GM23338 (cell line): ENCODE data around the gene INPP5A. TPM values are rescaled to one million over a fixed set of nuclear protein-coding genes. Genes with fewer than 3 reads are reported as not detected.

Source experiments
- ATAC-seq: fragments of 200-7000 bp; cut with Tn5 transposase; 3 replicates; pipeline ENCODE4 v1.9.1; 2020
- DNase-seq: peaks from one replicate; pipeline ENCODE4 v3.0.0-alpha.2; 2015; ENCODE audit warnings: low spot score
- H2AFZ ChIP-seq: fragments of 200-600 bp; sonication (generic); 2 replicates; pipeline ENCODE4 v1.8.0; 2016; ENCODE audit warnings: antibody characterized with exemption, mild to moderate bottlenecking, moderate library complexity
- H3F3A ChIP-seq: fragments of 200-600 bp; sonication (generic); replicated peaks from 2 replicates; pipeline ENCODE4 v1.8.0; 2017; ENCODE audit warnings: antibody characterized with exemption, mixed run types, low read depth
- H3K27ac ChIP-seq: fragments of 200-600 bp; sonication (generic); 2 replicates; pipeline ENCODE4 v1.6.1; 2016; ENCODE audit warnings: low read depth
- H3K27me3 ChIP-seq: fragments of 200-600 bp; sonication (generic); 2 replicates; pipeline ENCODE4 v1.8.0; 2016; ENCODE audit warnings: mild to moderate bottlenecking, mixed run types, moderate library complexity; ENCODE audit not compliant: insufficient read depth
- H3K36me3 ChIP-seq: fragments of 200-600 bp; sonication (generic); 2 replicates; pipeline ENCODE4 v1.8.0; 2016; ENCODE audit warnings: mild to moderate bottlenecking; ENCODE audit not compliant: insufficient read depth
- H3K4me1 ChIP-seq: fragments of 200-600 bp; sonication (generic); 2 replicates; pipeline ENCODE4 v1.8.0; 2016; ENCODE audit warnings: mild to moderate bottlenecking, moderate library complexity; ENCODE audit not compliant: insufficient read depth
- H3K4me2 ChIP-seq: fragments of 200-600 bp; sonication (generic); 2 replicates; pipeline ENCODE4 v1.7.1; 2017; ENCODE audit warnings: mixed run types
- H3K4me3 ChIP-seq: fragments of 200-600 bp; sonication (generic); 2 replicates; pipeline ENCODE4 v1.6.1; 2016; ENCODE audit warnings: mixed run types
- H3K79me2 ChIP-seq: fragments of 200-600 bp; sonication (generic); replicated peaks from 2 replicates; pipeline ENCODE4 v1.8.0; 2017; ENCODE audit warnings: mild to moderate bottlenecking; ENCODE audit not compliant: insufficient read depth
- H3K9me2 ChIP-seq: fragments of 200-600 bp; sonication (generic); 2 replicates; pipeline ENCODE4 v1.8.0; 2017; ENCODE audit not compliant: insufficient read depth
- H4K20me1 ChIP-seq: fragments of 200-600 bp; sonication (generic); replicated peaks from 2 replicates; pipeline ENCODE4 v1.8.0; 2017; ENCODE audit warnings: mild to moderate bottlenecking; ENCODE audit not compliant: insufficient read depth
- H3K27ac Mint-ChIP-seq: 2 replicates; pipeline ENCODE4 v1.8.0; 2020; ENCODE audit warnings: inconsistent platforms, mild to moderate bottlenecking, moderate library complexity, mixed read lengths
- H3K27me3 Mint-ChIP-seq: 3 replicates; pipeline ENCODE4 v1.8.0; 2022; ENCODE audit warnings: low read depth, mild to moderate bottlenecking, moderate library complexity, mixed read lengths, inconsistent platforms; ENCODE audit not compliant: insufficient read depth, poor library complexity
- H3K36me3 Mint-ChIP-seq: 3 replicates; pipeline ENCODE4 v1.8.0; 2021; ENCODE audit warnings: low read depth, mild to moderate bottlenecking, inconsistent platforms, moderate library complexity, mixed read lengths
- H3K4me1 Mint-ChIP-seq: 3 replicates; pipeline ENCODE4 v1.8.0; 2020; ENCODE audit warnings: mild to moderate bottlenecking, inconsistent platforms, mixed read lengths
- H3K4me3 Mint-ChIP-seq: 3 replicates; pipeline ENCODE4 v1.8.0; 2021; ENCODE audit warnings: moderate library complexity, mild to moderate bottlenecking, inconsistent platforms, mixed read lengths
- H3K9me3 Mint-ChIP-seq: 3 replicates; pipeline ENCODE4 v1.8.0; 2020; ENCODE audit warnings: moderate library complexity, mild to moderate bottlenecking, inconsistent platforms, mixed read lengths
- CREB1 ChIP-seq: fragments of 250-450 bp; sonication (Bioruptor Pico); IDR thresholded peaks from 2 replicates; pipeline ENCODE4 v1.5.0; 2020; ENCODE audit warnings: low read depth, mild to moderate bottlenecking, moderate library complexity
- EZH2 ChIP-seq: fragments of 200-600 bp; sonication (generic); IDR thresholded peaks from one replicate; pipeline ENCODE4 v1.8.0; 2017; ENCODE audit warnings: antibody characterized with exemption, mild to moderate bottlenecking, low read depth; ENCODE audit not compliant: unreplicated experiment
- EZH2phosphoT487 ChIP-seq: fragments of 200-600 bp; sonication (generic); IDR thresholded peaks from one replicate; pipeline ENCODE4 v1.8.1; 2018; ENCODE audit warnings: antibody characterized with exemption; ENCODE audit not compliant: unreplicated experiment
- JUNB ChIP-seq: IDR thresholded peaks from one replicate; pipeline ENCODE4 v1.6.1; 2016; ENCODE audit warnings: antibody characterized with exemption; ENCODE audit not compliant: unreplicated experiment
- REST ChIP-seq: IDR thresholded peaks from one replicate; pipeline ENCODE4 v1.6.1; 2018; ENCODE audit warnings: antibody characterized with exemption; ENCODE audit not compliant: unreplicated experiment
- STAT1 ChIP-seq: IDR thresholded peaks from one replicate; pipeline ENCODE4 v1.6.1; 2016; ENCODE audit warnings: antibody characterized with exemption; ENCODE audit not compliant: unreplicated experiment
- ZNF114 ChIP-seq: fragments of 250-450 bp; sonication (Bioruptor Pico); IDR thresholded peaks from 2 replicates; pipeline ENCODE4 v1.5.0; 2020; ENCODE audit warnings: mild to moderate bottlenecking, moderate library complexity
- ZNF331 ChIP-seq: fragments of 250-450 bp; sonication (Bioruptor Pico); IDR thresholded peaks from 2 replicates; pipeline ENCODE4 v1.5.0; 2020; ENCODE audit warnings: low read depth, mild to moderate bottlenecking, moderate library complexity
- polyA plus RNA-seq: library from polyadenylated mRNA; unstranded; fragments of >200 nt; fragmentation: Nextera tagmentation; extraction: Ambion mirVana; gene quantifications from 2 replicates; pipeline ENCODE4 v1.2.1, GENCODE V29; 2016
- total RNA-seq: library from RNA; depleted of rRNA; stranded (reverse); fragments of >200 nt; shearing (Covaris generic); gene quantifications from 2 replicates; pipeline ENCODE4 v1.2.3, GENCODE V29; 2014
- TF ChIP-seq, protein P1 (sequence below): IDR thresholded peaks from 2 replicates; pipeline ENCODE4 v1.6.1; 2016; ENCODE audit warnings: antibody characterized with exemption
- TF ChIP-seq, protein P2 (sequence below): fragments of 250-450 bp; sonication (Bioruptor Pico); IDR thresholded peaks from 2 replicates; pipeline ENCODE4 v1.5.0; 2020; ENCODE audit warnings: mild to moderate bottlenecking, moderate library complexity

INPP5A gene
- total and polyA plus RNA-seq, 2 experiments from 2014 or later, result 5.9 to 40.6 TPM

- TF ChIP-seq REST (no peak), JUNB (no peak), EZH2phosphoT487 (no peak), ZNF114 (CRISPR knock-in tag) (no peak), CREB1 (CRISPR knock-in tag) (no peak)
Measured at GRCh38 chr10:132713421-132714095, 176.0 kb downstream of the INPP5A start (continued).

GRCh38 chr10:132714096-132714985 is 176.8 kb downstream of the INPP5A start:
- no peak overlapping the region for H3K4me3 ChIP-seq
- H3K4me1 Mint-ChIP-seq, result peaks cover 18% of the 10 kb centered on the region
- H3K9me2 ChIP-seq, result no peaks in the 10 kb centered on the region
- ATAC-seq (peak; percentile 81), DNase-seq (peak; percentile 59)
- H3F3A ChIP-seq, result no peaks in the 10 kb centered on the region
- 0 out of 3 replicates have a peak, but pooled peaks cover 6% of the 10 kb centered on the region for H3K9me3 Mint-ChIP-seq
- no peak overlapping the region for H2AFZ ChIP-seq
- no peaks in the 10 kb centered on the region; the same call in 2 of the 3 replicates for H3K36me3 Mint-ChIP-seq
- H3K4me3 Mint-ChIP-seq, result peak overlapping the region; percentile 49; the same call in 2 of the 3 replicates
- H3K27ac Mint-ChIP-seq, result no peak overlapping the region
- H3K79me2 ChIP-seq, result no peaks in the 10 kb centered on the region
- H3K27ac ChIP-seq, result no peak overlapping the region
- H4K20me1 ChIP-seq, result no peaks in the 10 kb centered on the region
- no peaks in the 10 kb centered on the region for H3K4me1 ChIP-seq
- H3K36me3 ChIP-seq, result no peaks in the 10 kb centered on the region
- no peak overlapping the region for H3K4me2 ChIP-seq
- H3K27me3 ChIP-seq, result no peaks in the 10 kb centered on the region
- peaks cover 9% of the 10 kb centered on the region for H3K27me3 Mint-ChIP-seq
- TF ChIP-seq ZNF331 (no peak), EZH2 (no peak), JUNB (no peak), CREB1 (CRISPR knock-in tag) (no peak), ZNF114 (CRISPR knock-in tag) (no peak), STAT1 (no peak)
- TF ChIP-seq, protein P1, sequence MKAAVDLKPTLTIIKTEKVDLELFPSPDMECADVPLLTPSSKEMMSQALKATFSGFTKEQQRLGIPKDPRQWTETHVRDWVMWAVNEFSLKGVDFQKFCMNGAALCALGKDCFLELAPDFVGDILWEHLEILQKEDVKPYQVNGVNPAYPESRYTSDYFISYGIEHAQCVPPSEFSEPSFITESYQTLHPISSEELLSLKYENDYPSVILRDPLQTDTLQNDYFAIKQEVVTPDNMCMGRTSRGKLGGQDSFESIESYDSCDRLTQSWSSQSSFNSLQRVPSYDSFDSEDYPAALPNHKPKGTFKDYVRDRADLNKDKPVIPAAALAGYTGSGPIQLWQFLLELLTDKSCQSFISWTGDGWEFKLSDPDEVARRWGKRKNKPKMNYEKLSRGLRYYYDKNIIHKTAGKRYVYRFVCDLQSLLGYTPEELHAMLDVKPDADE, result no peak
- TF ChIP-seq, protein P2, sequence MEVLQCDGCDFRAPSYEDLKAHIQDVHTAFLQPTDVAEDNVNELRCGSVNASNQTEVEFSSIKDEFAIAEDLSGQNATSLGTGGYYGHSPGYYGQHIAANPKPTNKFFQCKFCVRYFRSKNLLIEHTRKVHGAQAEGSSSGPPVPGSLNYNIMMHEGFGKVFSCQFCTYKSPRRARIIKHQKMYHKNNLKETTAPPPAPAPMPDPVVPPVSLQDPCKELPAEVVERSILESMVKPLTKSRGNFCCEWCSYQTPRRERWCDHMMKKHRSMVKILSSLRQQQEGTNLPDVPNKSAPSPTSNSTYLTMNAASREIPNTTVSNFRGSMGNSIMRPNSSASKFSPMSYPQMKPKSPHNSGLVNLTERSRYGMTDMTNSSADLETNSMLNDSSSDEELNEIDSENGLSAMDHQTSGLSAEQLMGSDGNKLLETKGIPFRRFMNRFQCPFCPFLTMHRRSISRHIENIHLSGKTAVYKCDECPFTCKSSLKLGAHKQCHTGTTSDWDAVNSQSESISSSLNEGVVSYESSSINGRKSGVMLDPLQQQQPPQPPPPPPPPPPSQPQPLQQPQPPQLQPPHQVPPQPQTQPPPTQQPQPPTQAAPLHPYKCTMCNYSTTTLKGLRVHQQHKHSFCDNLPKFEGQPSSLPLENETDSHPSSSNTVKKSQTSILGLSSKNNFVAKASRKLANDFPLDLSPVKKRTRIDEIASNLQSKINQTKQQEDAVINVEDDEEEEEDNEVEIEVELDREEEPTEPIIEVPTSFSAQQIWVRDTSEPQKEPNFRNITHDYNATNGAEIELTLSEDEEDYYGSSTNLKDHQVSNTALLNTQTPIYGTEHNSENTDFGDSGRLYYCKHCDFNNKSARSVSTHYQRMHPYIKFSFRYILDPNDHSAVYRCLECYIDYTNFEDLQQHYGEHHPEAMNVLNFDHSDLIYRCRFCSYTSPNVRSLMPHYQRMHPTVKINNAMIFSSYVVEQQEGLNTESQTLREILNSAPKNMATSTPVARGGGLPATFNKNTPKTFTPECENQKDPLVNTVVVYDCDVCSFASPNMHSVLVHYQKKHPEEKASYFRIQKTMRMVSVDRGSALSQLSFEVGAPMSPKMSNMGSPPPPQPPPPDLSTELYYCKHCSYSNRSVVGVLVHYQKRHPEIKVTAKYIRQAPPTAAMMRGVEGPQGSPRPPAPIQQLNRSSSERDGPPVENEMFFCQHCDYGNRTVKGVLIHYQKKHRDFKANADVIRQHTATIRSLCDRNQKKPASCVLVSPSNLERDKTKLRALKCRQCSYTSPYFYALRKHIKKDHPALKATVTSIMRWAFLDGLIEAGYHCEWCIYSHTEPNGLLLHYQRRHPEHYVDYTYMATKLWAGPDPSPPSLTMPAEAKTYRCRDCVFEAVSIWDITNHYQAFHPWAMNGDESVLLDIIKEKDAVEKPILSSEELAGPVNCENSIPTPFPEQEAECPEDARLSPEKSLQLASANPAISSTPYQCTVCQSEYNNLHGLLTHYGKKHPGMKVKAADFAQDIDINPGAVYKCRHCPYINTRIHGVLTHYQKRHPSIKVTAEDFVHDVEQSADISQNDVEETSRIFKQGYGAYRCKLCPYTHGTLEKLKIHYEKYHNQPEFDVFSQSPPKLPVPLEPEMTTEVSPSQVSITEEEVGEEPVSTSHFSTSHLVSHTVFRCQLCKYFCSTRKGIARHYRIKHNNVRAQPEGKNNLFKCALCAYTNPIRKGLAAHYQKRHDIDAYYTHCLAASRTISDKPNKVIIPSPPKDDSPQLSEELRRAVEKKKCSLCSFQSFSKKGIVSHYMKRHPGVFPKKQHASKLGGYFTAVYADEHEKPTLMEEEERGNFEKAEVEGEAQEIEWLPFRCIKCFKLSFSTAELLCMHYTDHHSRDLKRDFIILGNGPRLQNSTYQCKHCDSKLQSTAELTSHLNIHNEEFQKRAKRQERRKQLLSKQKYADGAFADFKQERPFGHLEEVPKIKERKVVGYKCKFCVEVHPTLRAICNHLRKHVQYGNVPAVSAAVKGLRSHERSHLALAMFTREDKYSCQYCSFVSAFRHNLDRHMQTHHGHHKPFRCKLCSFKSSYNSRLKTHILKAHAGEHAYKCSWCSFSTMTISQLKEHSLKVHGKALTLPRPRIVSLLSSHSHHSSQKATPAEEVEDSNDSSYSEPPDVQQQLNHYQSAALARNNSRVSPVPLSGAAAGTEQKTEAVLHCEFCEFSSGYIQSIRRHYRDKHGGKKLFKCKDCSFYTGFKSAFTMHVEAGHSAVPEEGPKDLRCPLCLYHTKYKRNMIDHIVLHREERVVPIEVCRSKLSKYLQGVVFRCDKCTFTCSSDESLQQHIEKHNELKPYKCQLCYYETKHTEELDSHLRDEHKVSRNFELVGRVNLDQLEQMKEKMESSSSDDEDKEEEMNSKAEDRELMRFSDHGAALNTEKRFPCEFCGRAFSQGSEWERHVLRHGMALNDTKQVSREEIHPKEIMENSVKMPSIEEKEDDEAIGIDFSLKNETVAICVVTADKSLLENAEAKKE, result no peak
